ENCODE measurements around the gene PLA2G4B.

DNA sequence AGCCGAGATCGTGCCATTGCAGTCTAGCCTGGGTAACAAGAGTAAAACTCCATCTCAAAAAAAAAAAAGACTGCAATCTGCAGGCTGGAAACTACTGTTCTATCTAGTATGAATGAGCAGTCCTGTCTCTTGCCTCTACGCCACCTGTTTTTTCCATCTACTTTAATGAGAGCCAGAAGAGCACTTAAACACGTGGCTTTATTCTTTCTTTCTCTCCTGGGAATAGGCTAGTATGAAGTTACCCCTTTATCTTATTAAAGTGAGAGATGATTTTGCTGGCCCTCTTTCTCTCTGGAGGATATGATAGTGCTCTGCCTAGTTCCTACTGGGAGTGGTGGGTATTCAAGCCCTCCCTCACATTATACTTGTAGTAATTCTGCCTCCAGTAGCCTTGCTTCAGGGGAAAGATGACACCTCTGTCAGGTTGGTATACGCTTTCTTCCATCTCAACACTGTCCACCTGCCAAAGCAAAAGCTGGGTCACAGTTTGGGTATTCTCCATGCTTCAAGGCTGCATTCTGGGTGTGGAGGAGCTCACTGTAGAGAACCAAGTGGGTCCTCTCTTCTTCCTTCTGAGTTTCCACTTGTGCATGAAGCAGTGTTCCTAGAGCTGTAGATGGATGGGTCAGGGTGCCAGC, 46.5 kb upstream of the PLA2G4B start:
- TF ChIP-seq CTCF (IDR thresholded peaks at IDR 0.05) = no peak
- no peak for TF ChIP-seq EZH2 (IDR thresholded peaks at IDR 0.05; ENCODE audit: borderline replicate concordance, insufficient read depth, low read depth, low read length, poor library complexity, severe bottlenecking)
